LNCAP (cell line): Measurements from ENCODE around the gene NFAT5.

Source experiments
- TF ChIP-seq, protein P1 (sequence below): fragments of 450-650 bp; IDR thresholded peaks from 2 replicates; pipeline ENCODE4 v1.5.1; 2017; ENCODE audit warnings: mild to moderate bottlenecking

The NFAT5 gene

DNA sequence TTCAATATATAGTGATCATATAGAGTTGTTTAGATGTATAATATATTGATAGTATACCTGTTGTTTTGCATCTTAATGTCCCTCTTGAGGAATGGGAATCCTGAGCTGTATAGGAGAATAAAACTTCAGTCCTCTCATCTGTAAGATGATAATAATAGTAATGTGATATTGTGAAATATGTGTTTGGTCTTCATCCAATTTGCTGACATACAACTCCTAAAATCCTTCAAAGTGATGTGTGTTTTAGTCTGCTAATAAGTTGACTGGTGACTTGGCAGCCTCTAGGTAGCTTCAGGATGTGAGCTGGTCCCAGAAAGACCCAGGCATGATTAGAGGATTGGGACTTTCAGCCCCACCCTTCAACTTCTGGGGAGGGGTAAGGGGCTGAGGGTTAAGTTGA lies 22.8 kb upstream of the NFAT5 start:
- TF ChIP-seq, protein P1, sequence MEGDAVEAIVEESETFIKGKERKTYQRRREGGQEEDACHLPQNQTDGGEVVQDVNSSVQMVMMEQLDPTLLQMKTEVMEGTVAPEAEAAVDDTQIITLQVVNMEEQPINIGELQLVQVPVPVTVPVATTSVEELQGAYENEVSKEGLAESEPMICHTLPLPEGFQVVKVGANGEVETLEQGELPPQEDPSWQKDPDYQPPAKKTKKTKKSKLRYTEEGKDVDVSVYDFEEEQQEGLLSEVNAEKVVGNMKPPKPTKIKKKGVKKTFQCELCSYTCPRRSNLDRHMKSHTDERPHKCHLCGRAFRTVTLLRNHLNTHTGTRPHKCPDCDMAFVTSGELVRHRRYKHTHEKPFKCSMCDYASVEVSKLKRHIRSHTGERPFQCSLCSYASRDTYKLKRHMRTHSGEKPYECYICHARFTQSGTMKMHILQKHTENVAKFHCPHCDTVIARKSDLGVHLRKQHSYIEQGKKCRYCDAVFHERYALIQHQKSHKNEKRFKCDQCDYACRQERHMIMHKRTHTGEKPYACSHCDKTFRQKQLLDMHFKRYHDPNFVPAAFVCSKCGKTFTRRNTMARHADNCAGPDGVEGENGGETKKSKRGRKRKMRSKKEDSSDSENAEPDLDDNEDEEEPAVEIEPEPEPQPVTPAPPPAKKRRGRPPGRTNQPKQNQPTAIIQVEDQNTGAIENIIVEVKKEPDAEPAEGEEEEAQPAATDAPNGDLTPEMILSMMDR, result no peak

DNA sequence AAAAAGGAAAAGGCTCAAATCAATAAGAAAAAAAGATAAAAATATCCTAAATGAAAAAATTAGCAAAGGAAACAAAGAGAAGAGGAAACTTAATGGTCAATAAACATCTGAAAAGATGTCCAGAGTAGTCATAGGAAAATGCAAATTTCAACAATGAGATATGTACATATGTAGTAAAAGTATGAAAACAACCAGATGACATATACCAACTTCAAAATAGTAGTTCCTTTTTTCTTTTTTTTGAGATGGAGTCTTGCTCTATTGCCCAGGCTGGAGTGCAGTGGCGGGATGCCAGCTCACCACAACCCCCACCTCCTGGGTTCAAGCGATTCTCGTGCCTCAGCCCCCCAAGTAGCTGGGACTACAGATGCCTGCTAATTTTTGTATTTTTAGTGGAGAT lies 21.7 kb upstream of the NFAT5 start:
- TF ChIP-seq, protein P1, result no peak

DNA sequence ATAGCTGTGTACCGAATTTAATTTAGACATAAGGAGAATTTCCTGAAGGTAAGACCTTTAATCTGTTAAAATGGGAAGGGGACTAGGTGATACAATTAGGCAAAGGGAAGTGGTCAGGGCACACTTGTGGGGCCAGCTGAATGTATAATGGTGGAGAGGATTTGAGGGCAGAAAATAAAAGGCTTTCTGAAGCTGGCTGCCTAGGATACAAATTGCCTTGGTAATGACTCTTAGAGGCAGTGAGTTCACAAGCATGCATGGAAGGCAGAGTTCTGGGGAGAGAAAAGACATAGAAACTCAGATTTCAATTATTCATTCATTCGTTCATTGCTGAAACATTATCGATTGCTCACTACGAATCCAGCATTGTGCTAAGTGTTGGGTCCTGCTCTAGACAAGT lies 12.4 kb upstream of the NFAT5 start:
- TF ChIP-seq, protein P1, result no peak

DNA sequence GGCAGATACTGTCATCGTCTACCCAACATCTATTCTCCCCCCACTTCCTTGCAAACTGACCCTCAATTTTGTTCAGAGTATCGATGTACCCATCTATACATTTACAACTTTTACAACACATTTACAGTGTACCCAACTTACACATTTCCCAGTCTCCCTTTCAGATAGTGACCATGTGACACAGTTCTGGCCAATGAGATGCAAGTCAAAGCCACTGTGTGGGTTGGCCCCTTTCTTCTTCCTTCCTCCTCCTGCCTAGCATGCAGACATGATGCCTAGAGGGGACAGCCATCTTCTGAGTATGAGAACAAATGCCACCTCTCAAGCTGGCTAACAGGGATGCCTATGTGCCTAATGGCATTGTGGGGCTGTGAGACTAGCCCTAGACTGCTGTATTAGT lies 11.3 kb upstream of the NFAT5 start:
- TF ChIP-seq, protein P1, result no peak

DNA sequence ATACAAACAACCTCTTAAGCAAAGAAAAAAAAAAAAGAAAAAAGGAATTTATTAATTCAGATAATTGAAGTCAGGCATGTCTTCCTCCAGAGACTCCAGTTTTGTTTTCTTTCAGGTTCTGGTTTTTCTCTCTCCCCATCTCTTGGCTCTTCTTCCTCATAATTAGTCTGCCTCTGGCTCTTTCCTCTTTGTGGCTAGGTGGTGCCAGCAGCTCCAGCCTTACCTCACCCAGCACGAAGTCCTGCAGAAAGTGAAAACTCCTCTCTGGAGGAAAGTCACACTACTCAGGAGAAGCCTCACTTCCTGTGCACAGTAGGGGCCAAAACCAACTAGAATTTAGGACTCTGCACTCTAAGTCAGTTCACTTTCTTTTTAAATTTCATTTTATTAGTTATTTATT lies 10.3 kb upstream of the NFAT5 start:
- TF ChIP-seq, protein P1, result no peak

DNA sequence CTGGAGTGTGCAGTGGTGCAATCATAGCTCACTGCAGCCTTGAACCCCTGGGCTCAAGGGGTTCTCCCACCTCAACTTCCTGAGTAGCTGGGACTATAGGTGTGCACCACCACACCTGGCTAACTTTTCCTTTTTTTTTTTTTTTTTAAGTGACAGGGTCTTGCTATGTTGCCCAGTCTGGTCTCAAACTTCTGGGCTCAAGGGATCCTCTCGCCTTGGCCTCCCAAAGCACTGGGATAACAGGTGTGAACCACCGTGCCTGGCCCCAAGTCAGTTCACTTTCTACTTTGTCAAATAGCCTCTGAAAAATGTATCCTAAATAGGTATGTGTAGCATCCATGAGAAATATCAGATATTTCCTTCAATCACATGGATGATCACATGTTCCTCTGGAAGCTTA lies 9.9 kb upstream of the NFAT5 start:
- TF ChIP-seq, protein P1, result no peak

DNA sequence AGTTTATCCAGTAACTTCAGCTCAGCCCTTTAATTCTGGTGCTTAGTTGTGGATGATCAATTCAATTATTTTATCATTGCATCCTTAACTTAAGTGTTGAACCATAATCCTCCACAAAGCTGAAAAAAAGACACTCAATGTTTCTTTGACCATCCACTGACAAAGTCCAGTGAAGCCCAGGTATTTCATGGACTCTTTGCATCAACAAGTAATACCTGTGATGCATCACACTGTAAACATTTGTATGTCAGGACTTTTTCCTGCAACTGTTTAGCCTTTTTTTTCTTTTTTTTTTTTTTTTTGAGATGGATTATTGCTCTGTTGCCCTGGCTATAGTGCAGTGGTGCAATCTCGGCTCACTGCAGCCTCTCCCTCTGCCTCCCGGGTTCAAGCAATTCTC lies 6.6 kb upstream of the NFAT5 start:
- TF ChIP-seq, protein P1, result no peak

DNA sequence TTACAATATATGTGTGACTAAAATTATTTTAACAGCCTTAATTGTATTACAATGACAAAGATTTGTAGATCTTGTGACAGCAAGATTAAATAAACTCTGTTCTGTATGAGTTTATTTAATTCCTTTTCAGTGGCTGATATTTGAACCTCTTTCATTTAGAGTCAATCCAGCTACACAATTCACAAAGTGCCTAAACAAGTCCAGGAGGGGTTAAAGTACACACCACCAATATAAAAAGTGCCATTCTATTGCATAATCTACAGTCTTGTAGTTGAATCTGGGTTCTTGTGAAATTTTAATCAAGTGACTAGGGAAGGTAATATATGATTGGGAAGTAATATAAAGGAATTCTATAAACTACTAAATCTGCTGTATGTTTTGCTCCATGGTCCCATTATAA lies 3.9 kb upstream of the NFAT5 start:
- TF ChIP-seq, protein P1, result no peak
